Activated T-helper 9 cell treated with anti-CD3 and anti-CD28 coated beads, Interleukin-2, amount 50 U/mL, for 16 hours (primary cell): ENCODE measurements around the gene GSTP1.

ENCODE experiments used
- DNase-seq: peaks from one replicate; pipeline ENCODE4 v3.0.0-alpha.2; 2020; ENCODE audit warnings: low read depth

Gene GSTP1

DNA sequence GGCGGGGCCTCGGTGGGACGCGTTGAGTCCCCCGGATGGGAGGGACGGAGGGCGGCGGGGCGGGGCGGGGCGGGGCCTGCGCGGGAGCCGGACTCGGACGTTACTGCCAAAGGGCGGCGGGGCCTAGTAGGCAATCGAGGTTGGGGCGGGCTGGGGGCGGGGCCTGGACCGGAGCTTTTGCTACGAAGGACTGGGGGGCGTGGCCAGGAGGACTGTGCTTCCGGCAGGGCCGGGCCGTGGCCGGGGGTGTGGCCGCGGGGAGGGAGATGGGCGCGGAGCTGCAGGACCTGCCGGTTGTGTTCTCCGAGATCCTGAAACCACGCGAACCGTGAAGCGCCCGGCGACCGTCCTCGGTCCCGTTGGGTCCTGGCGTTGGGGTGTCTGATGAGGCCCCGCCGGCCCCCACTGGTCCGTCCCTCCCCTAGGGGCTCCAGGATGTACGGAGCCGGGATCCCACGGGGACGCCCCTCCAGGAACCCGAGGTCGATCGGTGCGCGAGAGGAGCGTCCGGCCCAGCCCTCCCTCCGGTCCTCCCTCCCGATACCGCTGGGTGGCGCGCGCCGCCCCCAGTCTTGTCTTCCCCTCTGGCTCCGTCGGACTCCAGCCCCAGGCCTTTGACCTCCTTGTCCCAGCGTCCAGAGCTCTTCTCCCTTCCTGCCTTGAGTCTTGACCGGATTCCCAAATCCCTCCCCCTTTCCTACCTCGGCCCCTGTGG, 46.8 kb downstream of the GSTP1 start:
- peak; percentile 92 for DNase-seq

DNA sequence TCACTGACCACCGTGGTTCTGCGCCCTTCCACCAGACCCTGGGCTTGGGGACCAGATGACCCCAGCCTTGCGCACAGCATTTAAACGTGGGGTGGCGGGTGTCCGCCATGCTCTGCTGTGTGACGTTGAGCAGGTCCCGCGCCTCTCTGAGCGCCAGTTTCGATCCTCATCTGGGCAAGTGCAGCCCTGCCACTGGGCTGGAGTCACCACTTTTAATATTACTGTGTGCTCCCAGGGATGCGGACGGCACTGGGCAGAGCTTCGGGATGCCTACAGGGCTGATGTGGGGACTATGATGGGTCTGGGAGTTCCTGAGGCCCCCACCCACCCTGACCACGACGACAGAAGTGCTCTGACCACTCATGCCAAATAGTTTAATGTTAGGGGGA, 47.3 kb downstream of the GSTP1 start:
- no peak for DNase-seq

DNA sequence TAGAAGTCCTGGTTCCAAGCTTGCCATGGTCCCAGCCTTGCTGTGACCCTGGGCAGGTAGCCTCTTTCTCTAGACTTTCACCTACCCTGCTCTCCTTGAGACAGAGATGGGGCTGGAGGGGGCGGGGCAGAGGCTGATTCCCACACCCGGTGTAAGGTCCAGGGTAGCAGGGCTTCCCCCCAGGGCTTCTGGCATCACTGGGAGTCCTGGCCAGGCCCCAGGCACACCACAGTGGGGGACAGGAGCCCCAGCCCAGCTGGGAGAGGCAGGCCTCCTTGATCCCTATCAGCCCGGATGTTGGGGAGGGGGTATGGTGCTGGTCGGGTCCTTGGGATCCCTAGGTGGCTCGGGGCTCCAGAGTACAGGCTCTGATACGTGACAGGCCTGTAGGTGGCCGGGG, 47.8 kb downstream of the GSTP1 start:
- no peak for DNase-seq

DNA sequence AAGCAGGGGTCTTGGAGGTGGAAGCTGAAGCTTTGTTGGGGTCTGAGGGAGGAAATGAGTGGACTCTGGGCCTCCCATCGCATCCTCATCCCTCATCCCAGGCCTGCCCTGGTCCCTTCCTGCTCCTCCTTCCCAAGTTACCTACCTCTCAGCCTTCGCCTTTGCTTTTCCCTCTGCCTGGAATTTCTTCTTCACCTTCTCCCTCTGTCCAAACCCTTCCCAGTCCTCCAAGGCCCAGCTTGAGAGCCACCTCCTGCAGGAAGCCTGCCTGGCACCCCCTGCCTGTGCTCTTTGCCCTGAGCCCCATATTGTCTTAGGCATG, 48.2 kb downstream of the GSTP1 start:
- DNase-seq: no peak

DNA sequence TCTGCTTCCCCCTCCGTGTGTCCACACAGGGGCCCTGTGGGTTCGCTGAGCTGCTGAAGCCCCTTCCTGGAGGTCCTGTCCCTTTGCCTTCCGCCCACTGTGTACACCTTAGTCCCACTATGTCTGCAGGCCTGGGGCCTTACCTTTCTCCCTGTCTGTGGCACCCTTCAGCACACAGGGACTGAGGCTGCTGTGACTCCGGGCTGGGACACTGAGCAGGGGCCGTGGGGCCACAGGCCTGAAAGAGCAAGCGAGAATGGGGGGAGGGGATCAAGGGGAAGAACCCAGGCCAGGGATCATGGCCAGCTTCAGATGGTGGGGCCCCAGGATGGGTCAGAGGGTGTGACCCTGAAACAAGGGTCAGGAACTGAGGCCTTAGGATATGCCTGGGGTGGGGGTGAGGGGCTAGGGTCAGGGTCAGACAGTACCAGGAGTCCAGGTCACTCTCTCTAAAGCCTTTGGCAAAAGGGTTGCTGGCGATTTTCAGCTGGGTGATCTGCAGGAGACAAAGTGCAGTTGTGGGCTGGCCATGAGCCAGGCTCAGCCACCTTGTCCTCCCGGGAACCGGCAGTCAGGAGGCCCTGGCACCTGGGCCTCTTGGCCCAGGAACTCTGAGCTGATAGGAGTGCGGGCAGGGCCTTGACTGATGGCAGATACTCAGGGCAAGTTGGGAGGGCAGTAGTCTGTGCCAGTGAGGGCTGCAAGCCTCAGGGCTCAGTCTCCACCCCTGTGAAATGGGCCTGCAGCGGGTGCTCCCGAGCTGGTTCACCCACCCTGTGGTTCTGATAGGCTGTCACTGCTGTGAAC, 48.8 kb downstream of the GSTP1 start:
- DNase-seq: no peak

DNA sequence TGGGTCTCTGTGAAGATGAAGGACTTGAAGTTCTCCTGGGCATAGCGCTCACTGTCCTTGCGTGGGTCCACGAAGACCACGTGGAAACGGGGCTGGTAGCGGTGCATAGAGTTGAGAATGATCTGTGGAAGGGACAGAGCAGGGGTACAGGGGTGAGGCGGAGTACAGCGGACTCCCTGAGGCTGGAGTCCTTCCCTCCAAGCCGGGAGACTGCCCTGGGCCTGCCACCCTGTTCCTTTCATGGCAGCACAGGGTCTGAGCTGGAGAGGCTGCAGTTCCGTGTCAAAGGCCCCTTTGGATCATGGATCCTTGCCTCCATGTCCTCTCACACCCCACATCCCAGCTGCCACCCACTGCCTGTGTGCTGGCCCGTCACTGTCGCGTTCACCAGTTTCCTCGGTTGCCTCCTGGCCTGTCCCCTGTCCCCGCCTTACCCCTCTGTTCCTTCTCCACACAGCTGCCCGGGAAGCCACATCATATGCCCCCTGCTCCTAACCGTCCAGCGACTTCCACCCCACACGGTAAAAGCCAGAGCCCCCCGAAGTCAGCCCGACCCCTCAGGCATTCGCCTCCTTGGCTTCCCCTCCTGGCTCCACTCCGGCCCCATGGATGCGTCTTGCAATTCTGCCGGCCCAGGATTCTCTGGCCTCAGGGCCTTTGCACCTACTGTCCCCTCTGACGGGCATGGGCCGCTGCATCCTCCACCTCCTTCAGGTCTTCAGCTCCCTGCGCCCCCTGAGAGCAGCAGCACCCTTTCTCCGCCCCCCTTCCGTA, 49.6 kb downstream of the GSTP1 start:
- no peak for DNase-seq

DNA sequence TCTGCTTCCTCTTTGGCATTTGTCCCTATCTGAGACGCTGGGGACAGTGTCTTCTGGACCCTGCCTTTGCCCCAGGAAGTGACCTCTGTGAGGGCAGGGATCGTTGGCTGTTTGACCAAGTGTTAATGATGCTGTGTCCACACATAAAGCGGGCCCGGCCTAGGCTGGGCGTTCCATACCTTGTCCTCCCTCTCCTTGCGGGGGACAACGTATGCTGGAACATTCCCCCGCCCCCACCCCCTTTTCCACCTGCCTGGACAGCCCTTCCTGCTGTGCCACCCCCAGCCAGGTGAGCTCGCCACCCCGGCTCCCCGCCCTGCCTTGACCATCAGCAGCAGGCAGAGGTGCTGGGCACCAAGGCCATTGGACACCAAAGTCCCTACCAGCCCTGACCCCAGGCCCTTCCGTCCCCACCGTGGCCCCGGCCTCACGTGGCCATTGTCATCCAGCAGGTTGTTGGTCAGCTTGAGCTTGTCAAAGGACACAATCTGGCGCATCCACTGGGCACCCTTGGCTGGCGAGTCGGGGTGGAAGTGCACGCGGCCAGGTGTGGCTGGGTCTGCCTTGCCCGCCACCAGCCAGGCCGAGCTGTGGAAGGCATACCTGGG, 50.2 kb downstream of the GSTP1 start:
- DNase-seq: no peak

DNA sequence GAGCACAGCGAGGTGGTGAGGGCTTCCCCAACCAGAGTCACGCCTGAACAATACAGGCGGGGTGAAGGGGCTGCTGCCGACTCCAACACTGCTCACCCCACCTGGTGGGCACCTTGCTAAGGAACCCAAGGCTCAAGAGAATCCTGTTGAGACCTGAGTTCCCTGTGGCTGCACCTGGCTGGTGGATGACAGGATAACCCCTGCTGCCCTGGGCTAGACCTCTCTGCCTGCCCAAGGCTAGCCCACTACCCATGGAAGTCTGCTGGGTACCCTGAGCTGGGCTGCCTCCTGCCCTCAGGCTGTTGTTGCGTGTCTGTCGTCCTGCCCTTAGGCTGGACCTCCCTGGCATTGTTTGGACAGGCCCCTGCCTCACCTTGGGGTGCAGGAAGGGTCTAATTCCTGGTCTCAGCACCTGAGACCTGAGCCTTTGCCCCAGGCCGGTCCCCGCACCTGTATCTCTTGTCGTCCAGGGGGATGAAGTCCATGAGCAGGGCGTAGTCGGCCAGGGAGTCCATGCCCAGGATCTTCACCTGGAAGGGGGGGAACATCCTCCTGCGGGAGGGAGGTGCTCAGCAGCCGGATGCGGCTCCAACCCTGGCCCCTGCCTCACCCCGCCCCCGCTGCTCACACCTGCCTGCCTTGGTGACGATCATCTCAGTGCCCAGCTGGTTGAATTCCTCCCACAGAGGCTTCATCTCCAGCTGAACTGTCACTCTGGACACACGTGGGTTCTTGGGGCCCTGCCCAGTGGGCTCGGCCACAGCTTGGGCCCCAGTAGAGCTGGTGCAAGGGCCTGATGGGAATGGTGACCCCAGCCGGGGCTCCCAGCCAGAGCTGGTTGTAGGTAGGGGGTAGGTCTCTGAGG, 51.0 kb downstream of the GSTP1 start:
- DNase-seq: no peak

DNA sequence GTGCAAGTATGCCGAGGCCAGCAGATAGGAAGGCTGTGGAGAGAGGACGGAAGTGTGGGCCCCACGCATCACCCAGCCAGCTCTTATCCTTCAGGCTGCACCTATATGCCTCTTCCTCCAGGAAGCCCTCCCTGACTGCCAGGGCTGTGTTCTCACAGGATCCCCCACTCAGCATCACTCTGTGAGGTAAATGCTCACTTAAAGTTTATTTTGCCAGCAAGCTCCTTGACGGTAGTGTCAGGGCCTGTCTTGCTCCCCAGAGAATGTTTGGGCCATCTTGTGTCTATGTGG, 51.6 kb downstream of the GSTP1 start:
- no peak for DNase-seq
